Measurements from ENCODE around the gene WNT7A.
"Not testable (repeated sequence)": the region's sequence is repeated elsewhere in the genome, so short reads cannot be mapped to it uniquely, and the experiment has no call there.

The WNT7A gene

GRCh38 chr3:13865581-13865980 is 14.3 kb downstream of the WNT7A start:
- no peak for DNase-seq (ENCODE audit: low read depth)

GRCh38 chr3:13865106-13865505 is 14.8 kb downstream of the WNT7A start:
- DNase-seq (ENCODE audit: low read depth), result no peak

GRCh38 chr3:13863965-13864595 is 15.8 kb downstream of the WNT7A start:
- DNase-seq (ENCODE audit: low read depth), result no peak

- DNase-seq (ENCODE audit: low read depth), result no peak
Observed at GRCh38 chr3:13863382-13863952, 16.4 kb downstream of the WNT7A start.

- no peak for DNase-seq (ENCODE audit: low read depth)
Observed at GRCh38 chr3:13861461-13861860, 18.4 kb downstream of the WNT7A start.

GRCh38 chr3:13860001-13860400 is 19.9 kb downstream of the WNT7A start:
- DNase-seq (ENCODE audit: low read depth), result no peak

GRCh38 chr3:13858768-13859520 is 20.9 kb downstream of the WNT7A start:
- DNase-seq (ENCODE audit: low read depth), result no peak

GRCh38 chr3:13857702-13858380 is 22.0 kb downstream of the WNT7A start:
- no peak for DNase-seq (ENCODE audit: low read depth)

- not testable (repeated sequence) for DNase-seq (ENCODE audit: low read depth)
Observed at GRCh38 chr3:13856628-13857027, 23.2 kb downstream of the WNT7A start.

- DNase-seq (ENCODE audit: low read depth), result no peak
Observed at GRCh38 chr3:13856006-13856405, 23.9 kb downstream of the WNT7A start.

- no peak for DNase-seq (ENCODE audit: low read depth)
Observed at GRCh38 chr3:13854492-13854891, 25.4 kb downstream of the WNT7A start.

- peak; percentile 17 for DNase-seq (ENCODE audit: low read depth)
Observed at GRCh38 chr3:13853978-13854296, 25.9 kb downstream of the WNT7A start.

GRCh38 chr3:13853256-13853977 is 26.5 kb downstream of the WNT7A start:
- DNase-seq (ENCODE audit: low read depth), result no peak

- peak; percentile 34 for DNase-seq (ENCODE audit: low read depth)
Observed at GRCh38 chr3:13852638-13853009, 27.2 kb downstream of the WNT7A start.

GRCh38 chr3:13851997-13852637 is 27.8 kb downstream of the WNT7A start:
- DNase-seq (ENCODE audit: low read depth), result no peak

- no peak for DNase-seq (ENCODE audit: low read depth)
Observed at GRCh38 chr3:13851091-13851849, 28.6 kb downstream of the WNT7A start.

GRCh38 chr3:13850161-13850945 is 29.5 kb downstream of the WNT7A start:
- DNase-seq (ENCODE audit: low read depth), result peak; percentile 72

GRCh38 chr3:13849018-13849417 is 30.9 kb downstream of the WNT7A start:
- DNase-seq (ENCODE audit: low read depth), result no peak

- no peak for DNase-seq (ENCODE audit: low read depth)
Observed at GRCh38 chr3:13846716-13847570, 32.9 kb downstream of the WNT7A start.

Data from ELR (cell line).